ENCODE measurements around the gene MYO9B. TPM values are rescaled to one million over a fixed set of nuclear protein-coding genes. Genes with fewer than 3 reads are reported as not detected.

MYO9B gene
- total and polyA plus RNA-seq, 9 of the 15 experiments (the other 6 are each of a cell fraction or from before 2014, with no cell fraction given), result 2.4 to 77.6 (median 23.0) TPM

GRCh38 chr19:17235300-17235970, 159.9 kb downstream of the MYO9B start (continued):
- TF ChIP-seq ZNF398 (CRISPR knock-in tag; IDR thresholded peaks at IDR 0.05), result no peak
- TF ChIP-seq MXI1 (IDR thresholded peaks at IDR 0.05; ENCODE audit: low read depth, low read length), result no peak
- no peak for TF ChIP-seq TSC22D4 (tag; IDR thresholded peaks at IDR 0.05)
- no peak for TF ChIP-seq BACH1 (tag; IDR thresholded peaks at IDR 0.05)
- TF ChIP-seq RBM17 (IDR thresholded peaks at IDR 0.05; ENCODE audit: borderline replicate concordance, low read depth, low read length), result no peak
- no peak for TF ChIP-seq ZKSCAN8 (CRISPR knock-in tag; IDR thresholded peaks at IDR 0.05)
- TF ChIP-seq ZNF146 (CRISPR knock-in tag; IDR thresholded peaks at IDR 0.05; ENCODE audit: unreplicated experiment), result no peak
- TF ChIP-seq ZNF766 (CRISPR knock-in tag; conservative IDR thresholded peaks at IDR 0.05), result peak; percentile 67
- TF ChIP-seq ZNF174 (CRISPR knock-in tag; IDR thresholded peaks at IDR 0.05), result no peak
- no peak for TF ChIP-seq SNIP1 (IDR thresholded peaks at IDR 0.05; ENCODE audit: low read depth)
- no peak for TF ChIP-seq ZHX1 (conservative IDR thresholded peaks at IDR 0.05; ENCODE audit: low read length)
- no peak for TF ChIP-seq HDAC2 (IDR thresholded peaks at IDR 0.05)
- peak; percentile 32; the same call in 1 of the 2 replicates for TF ChIP-seq USF1 (CRISPR knock-in tag; IDR thresholded peaks at IDR 0.05)
- peak; percentile 66; the same call in 1 of the 2 replicates for TF ChIP-seq PHB (CRISPR knock-in tag; IDR thresholded peaks at IDR 0.05)
- TF ChIP-seq PML (IDR thresholded peaks at IDR 0.05; ENCODE audit: low read length), result no peak
- no peak for TF ChIP-seq SIRT6 (IDR thresholded peaks at IDR 0.05; ENCODE audit: low read depth, low read length)
- TF ChIP-seq ZNF121 (CRISPR knock-in tag; conservative IDR thresholded peaks at IDR 0.05), result no peak
- TF ChIP-seq GATA2 (CRISPR knock-in tag; IDR thresholded peaks at IDR 0.05), result no peak
- TF ChIP-seq ZNF197 (CRISPR knock-in tag; IDR thresholded peaks at IDR 0.05; ENCODE audit: low read depth), result no peak
- TF ChIP-seq VEZF1 (CRISPR knock-in tag; IDR thresholded peaks at IDR 0.05), result no peak
- no peak for TF ChIP-seq ZFP30 (CRISPR knock-in tag; IDR thresholded peaks at IDR 0.05; ENCODE audit: borderline replicate concordance)
- no peak for TF ChIP-seq CBFB (CRISPR knock-in tag; IDR thresholded peaks at IDR 0.05)
- TF ChIP-seq ZNF551 (CRISPR knock-in tag; IDR thresholded peaks at IDR 0.05), result no peak
- no peak for TF ChIP-seq KDM4B (IDR thresholded peaks at IDR 0.05; ENCODE audit: borderline replicate concordance in 2 of 2, low read depth in 1 of 2)
